ENCODE measurements around the gene GUK1.

GUK1 gene

DNA sequence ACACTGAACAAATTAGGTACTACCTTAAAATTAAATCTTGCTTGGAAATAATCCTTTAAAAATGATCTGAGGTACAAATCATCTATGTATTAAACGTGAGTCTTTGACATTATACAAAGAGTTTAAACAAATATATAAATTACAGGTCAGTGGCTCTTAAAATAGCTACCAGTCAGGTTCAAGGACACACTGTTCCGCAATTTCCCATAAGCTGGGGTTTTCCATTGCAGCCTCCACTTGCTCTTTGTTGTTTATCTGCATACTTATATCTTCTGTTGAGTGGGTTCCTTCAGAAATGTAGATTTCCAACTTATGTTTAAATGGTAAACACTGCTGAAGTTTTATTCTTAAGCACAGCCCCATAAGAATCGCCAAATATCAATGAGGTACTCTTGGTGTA, 25.3 kb upstream of the GUK1 start:
- H3K9me3 ChIP-seq (ENCODE audit: control insufficient read depth, low read length) = peaks cover 3% of the 10 kb centered on the region
- H3K4me3 ChIP-seq (ENCODE audit: low read length) = no peak overlapping the region
- no peak overlapping the region for H3K9ac ChIP-seq (ENCODE audit: low read length)
- no peaks in the 10 kb centered on the region for H3K36me3 ChIP-seq (ENCODE audit: control insufficient read depth, insufficient read depth, low read length, severe bottlenecking)
- no peak for DNase-seq (ENCODE audit: low read depth)
- H3K4me1 ChIP-seq (ENCODE audit: control insufficient read depth, insufficient read depth, low read length) = peaks cover 15% of the 10 kb centered on the region
- no peaks in the 10 kb centered on the region for H3K27me3 ChIP-seq (replicated peaks; ENCODE audit: control insufficient read depth, insufficient read depth, low read length)

DNA sequence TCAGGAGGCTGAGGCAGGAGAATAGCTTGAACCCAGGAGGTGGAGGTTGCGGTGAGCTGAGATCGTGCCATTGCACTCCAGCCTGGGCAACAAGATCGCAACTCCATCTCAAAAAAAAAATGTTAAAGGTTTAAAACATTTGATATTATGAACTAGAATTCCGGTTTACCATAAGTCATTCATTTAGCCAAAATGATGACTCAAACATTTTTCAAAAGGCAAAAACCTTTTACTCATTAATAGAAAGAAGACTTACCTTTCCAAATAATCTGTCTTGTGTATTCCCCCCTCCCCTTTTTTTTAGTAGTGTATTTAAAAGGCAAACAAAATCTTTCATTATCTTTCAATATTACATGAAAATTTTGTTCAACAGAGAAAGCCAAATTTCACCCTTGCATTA, 22.7 kb upstream of the GUK1 start:
- no peak overlapping the region for H3K9ac ChIP-seq (ENCODE audit: low read length)
- H3K4me1 ChIP-seq (ENCODE audit: control insufficient read depth, insufficient read depth, low read length) = peaks cover 27% of the 10 kb centered on the region
- DNase-seq (ENCODE audit: low read depth) = no peak
- no peaks in the 10 kb centered on the region for H3K36me3 ChIP-seq (ENCODE audit: control insufficient read depth, insufficient read depth, low read length, severe bottlenecking)
- H3K4me3 ChIP-seq (ENCODE audit: low read length) = no peak overlapping the region
- no peaks in the 10 kb centered on the region for H3K27me3 ChIP-seq (replicated peaks; ENCODE audit: control insufficient read depth, insufficient read depth, low read length)
- H3K9me3 ChIP-seq (ENCODE audit: control insufficient read depth, low read length) = peaks cover 3% of the 10 kb centered on the region

DNA sequence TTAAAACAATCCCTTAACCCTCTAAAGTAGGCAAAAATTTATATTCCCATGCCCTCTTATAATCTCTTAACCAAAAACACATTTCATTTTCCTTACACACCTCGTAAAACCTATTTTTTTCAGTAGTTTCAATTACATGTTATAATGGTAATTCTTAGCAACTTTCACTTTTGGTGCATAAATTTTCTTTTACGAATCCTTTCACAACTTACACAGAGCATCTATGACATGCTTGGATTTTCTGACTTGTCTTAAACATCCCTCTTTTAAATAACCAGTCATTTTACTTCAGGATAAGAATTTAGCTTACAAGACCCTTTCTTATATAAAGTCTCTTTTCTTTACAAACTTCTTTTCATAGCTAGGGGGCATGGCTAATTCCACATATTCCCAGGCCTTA, 22.0 kb upstream of the GUK1 start:
- Histone ChIP-seq H3K27me3 (replicated peaks; ENCODE audit: control insufficient read depth, insufficient read depth, low read length) (no peaks in the 10 kb centered on the region), H3K4me1 (ENCODE audit: control insufficient read depth, insufficient read depth, low read length) (peaks cover 27% of the 10 kb centered on the region), H3K9me3 (ENCODE audit: control insufficient read depth, low read length) (peaks cover 3% of the 10 kb centered on the region), H3K9ac (ENCODE audit: low read length) (no peak overlapping the region), H3K36me3 (ENCODE audit: control insufficient read depth, insufficient read depth, low read length, severe bottlenecking) (no peaks in the 10 kb centered on the region), H3K4me3 (ENCODE audit: low read length) (no peak overlapping the region)
- DNase-seq (ENCODE audit: low read depth) = no peak

DNA sequence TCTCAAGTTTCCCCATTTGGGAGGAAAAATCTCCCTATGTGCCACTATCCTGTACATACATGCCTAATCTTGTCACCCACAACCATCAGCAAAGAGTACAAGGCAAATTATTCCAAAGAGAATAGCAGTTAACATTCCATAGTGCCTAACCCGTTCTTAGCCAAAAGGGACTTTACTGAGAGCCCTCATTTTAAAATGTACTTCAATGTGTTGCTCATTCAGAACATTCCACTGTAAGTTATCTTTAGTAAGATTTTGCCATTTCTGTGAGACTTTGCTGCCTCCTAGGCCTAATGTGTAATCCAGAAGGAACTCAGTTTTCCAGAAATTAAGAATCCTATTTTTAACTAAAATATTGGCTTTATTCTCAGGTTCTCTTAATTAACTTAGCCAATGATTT, 19.7 kb upstream of the GUK1 start:
- peaks cover 30% of the 10 kb centered on the region for H3K4me1 ChIP-seq (ENCODE audit: control insufficient read depth, insufficient read depth, low read length)
- peaks cover 3% of the 10 kb centered on the region for H3K9me3 ChIP-seq (ENCODE audit: control insufficient read depth, low read length)
- no peaks in the 10 kb centered on the region for H3K27me3 ChIP-seq (replicated peaks; ENCODE audit: control insufficient read depth, insufficient read depth, low read length)
- H3K36me3 ChIP-seq (ENCODE audit: control insufficient read depth, insufficient read depth, low read length, severe bottlenecking) = no peaks in the 10 kb centered on the region
- H3K4me3 ChIP-seq (ENCODE audit: low read length) = peak overlapping the region; percentile 31
- DNase-seq (ENCODE audit: low read depth) = peak; percentile 45
- peak overlapping the region; percentile 77 for H3K9ac ChIP-seq (ENCODE audit: low read length)

DNA sequence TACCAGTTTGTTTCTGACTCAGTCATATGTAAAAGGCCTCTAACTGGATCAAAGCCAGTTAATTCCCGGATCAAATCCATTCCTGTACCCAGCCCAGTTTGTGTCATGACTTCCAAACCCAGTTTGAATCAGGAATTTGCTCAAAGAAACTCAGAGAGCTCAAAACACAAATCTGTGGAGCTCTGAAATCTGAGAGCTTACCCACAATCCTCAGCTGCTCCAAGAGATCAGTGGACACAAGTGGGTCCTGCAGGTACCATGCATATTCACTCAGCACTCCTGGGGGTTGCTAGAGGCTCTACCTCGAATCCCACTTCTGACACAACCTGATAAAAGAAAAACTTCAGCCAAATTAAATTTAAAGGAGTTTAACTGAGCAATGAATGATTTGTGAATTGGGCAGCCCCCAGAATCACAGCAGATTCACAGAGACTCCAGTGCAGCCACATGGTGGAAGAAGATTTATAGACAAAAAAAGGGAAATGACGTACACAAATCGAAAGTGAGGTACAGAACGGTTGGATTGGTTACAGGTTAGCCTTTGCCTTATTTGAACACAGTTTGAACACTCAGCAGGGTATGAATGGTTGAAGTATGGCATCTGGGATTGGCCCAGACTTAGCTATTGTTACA, 19.1 kb upstream of the GUK1 start:
- peak; percentile 34 for DNase-seq (ENCODE audit: low read depth)
- H3K27me3 ChIP-seq (replicated peaks; ENCODE audit: control insufficient read depth, insufficient read depth, low read length) = no peaks in the 10 kb centered on the region
- H3K4me1 ChIP-seq (ENCODE audit: control insufficient read depth, insufficient read depth, low read length) = peaks cover 36% of the 10 kb centered on the region
- no peaks in the 10 kb centered on the region for H3K36me3 ChIP-seq (ENCODE audit: control insufficient read depth, insufficient read depth, low read length, severe bottlenecking)
- no peak overlapping the region for H3K4me3 ChIP-seq (ENCODE audit: low read length)
- H3K9me3 ChIP-seq (ENCODE audit: control insufficient read depth, low read length) = peaks cover 3% of the 10 kb centered on the region
- H3K9ac ChIP-seq (ENCODE audit: low read length) = peak overlapping the region; percentile 77

DNA sequence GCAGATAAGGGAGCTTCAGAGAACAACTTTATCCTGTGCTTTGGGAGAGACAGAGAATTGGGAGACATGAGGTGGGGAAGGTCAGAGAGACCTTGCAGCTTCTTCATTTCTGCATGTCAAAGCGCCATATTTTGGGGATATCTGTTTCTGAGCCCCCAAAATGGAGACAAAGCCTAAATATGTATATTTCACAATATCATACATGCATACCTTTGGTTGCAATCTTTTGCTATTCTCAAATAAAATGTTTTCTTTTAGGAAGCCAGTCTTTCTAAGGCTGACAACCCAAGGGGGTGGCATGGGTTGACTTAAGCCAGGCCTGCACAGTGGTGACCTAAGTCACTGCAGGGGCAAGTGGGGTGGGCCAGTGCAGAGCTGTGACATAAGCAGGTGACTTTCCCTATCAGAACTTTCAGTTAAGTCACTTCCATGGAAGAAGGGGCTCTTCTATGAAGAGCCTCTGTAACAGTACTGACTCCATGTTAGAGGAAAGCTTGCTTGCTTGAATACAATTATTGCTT, 17.1 kb upstream of the GUK1 start:
- DNase-seq (ENCODE audit: low read depth) = no peak
- H3K9ac ChIP-seq (ENCODE audit: low read length) = no peak overlapping the region
- H3K4me3 ChIP-seq (ENCODE audit: low read length) = no peak overlapping the region
- peaks cover 49% of the 10 kb centered on the region for H3K4me1 ChIP-seq (ENCODE audit: control insufficient read depth, insufficient read depth, low read length)
- no peaks in the 10 kb centered on the region for H3K36me3 ChIP-seq (ENCODE audit: control insufficient read depth, insufficient read depth, low read length, severe bottlenecking)
- H3K27me3 ChIP-seq (replicated peaks; ENCODE audit: control insufficient read depth, insufficient read depth, low read length) = no peaks in the 10 kb centered on the region
- peaks cover 2% of the 10 kb centered on the region for H3K9me3 ChIP-seq (ENCODE audit: control insufficient read depth, low read length)

DNA sequence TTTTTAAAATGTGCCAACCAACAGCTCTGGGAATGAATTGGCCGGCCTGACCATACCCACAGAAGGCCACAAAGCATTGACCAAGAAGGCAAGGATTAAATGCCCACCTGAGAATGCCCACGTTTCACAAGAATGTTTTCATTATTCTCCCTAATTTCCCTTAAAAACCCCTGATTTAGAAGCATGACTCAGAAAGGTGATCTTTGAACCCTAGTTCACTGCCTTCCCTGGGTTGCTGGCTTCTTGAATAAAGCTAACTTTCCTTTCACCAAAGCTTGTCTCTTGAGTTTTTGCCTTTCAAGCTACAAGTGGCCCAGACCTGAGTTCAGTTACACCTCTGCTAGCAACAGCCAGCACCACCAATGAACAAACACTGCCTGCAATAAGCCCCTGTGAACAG, 16.6 kb upstream of the GUK1 start:
- no peak for DNase-seq (ENCODE audit: low read depth)
- Histone ChIP-seq H3K4me1 (ENCODE audit: control insufficient read depth, insufficient read depth, low read length) (peaks cover 49% of the 10 kb centered on the region), H3K36me3 (ENCODE audit: control insufficient read depth, insufficient read depth, low read length, severe bottlenecking) (no peaks in the 10 kb centered on the region), H3K9ac (ENCODE audit: low read length) (no peak overlapping the region), H3K27me3 (replicated peaks; ENCODE audit: control insufficient read depth, insufficient read depth, low read length) (no peaks in the 10 kb centered on the region), H3K4me3 (ENCODE audit: low read length) (no peak overlapping the region), H3K9me3 (ENCODE audit: control insufficient read depth, low read length) (no peaks in the 10 kb centered on the region)

DNA sequence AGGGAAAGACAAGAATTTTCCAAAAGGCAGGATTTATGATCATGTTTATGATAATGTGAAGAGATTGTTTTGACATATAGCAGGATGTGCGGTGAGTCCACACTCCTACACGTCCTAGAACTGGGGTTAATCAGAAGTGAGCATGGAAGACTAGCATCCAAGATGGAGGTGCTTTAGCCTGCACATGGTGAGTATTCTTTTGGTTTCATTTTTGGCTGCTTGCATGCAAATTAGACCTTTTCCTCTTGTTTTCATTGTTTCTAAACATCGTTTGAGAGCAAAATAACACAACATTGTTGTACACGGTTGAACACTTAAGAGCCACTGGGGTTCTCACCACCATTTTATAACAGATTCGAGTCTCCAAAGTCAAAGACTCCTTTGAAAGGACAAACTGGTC, 14.9 kb upstream of the GUK1 start:
- Histone ChIP-seq H3K27me3 (replicated peaks; ENCODE audit: control insufficient read depth, insufficient read depth, low read length) (no peaks in the 10 kb centered on the region), H3K9me3 (ENCODE audit: control insufficient read depth, low read length) (no peaks in the 10 kb centered on the region), H3K4me1 (ENCODE audit: control insufficient read depth, insufficient read depth, low read length) (peaks cover 35% of the 10 kb centered on the region), H3K36me3 (ENCODE audit: control insufficient read depth, insufficient read depth, low read length, severe bottlenecking) (no peaks in the 10 kb centered on the region), H3K4me3 (ENCODE audit: low read length) (no peak overlapping the region), H3K9ac (ENCODE audit: low read length) (no peak overlapping the region)
- no peak for DNase-seq (ENCODE audit: low read depth)

DNA sequence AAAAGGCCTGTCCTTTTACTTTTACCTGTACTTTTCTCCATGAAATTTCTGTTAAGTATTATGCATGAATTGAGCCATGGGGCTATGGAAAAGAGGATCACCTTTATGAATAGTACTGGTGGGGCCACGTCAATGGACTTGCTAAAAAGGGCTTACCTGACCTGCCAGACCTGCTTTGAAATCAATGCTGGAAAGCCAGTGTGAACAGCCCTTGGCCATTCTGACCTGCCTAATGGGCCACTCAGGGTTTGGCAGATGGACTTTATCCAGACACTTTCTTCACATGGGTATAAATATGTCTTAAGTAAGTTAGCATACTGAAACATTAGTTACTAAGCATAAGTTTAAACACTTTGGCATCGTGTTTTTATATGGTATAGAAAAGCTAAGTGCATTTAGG, 8.3 kb upstream of the GUK1 start:
- Histone ChIP-seq H3K9ac (ENCODE audit: low read length) (no peak overlapping the region), H3K36me3 (ENCODE audit: control insufficient read depth, insufficient read depth, low read length, severe bottlenecking) (no peaks in the 10 kb centered on the region), H3K4me3 (ENCODE audit: low read length) (no peak overlapping the region), H3K9me3 (ENCODE audit: control insufficient read depth, low read length) (no peaks in the 10 kb centered on the region), H3K4me1 (ENCODE audit: control insufficient read depth, insufficient read depth, low read length) (peaks cover 5% of the 10 kb centered on the region), H3K27me3 (replicated peaks; ENCODE audit: control insufficient read depth, insufficient read depth, low read length) (peaks cover 15% of the 10 kb centered on the region)
- no peak for DNase-seq (ENCODE audit: low read depth)

DNA sequence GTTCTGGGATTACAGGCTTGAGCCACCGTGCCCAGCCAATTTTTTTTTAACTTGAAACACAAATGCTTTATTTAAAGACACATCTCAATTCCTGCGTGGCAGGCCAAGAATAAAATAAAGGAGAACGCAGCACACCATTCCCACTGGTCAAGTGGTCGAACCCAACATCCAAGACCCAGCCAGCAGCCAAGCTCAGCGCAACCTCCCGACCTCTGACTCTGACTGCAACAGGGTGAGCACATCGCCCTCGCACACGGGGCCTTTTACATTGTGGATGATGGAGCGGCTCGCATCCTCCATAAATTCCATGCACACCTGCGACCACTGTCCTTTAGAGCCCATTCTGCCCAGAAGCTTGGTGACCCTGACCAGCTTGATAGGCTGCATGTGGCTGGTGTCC, 5.5 kb upstream of the GUK1 start:
- no peak for DNase-seq (ENCODE audit: low read depth)
- no peak overlapping the region for H3K4me3 ChIP-seq (ENCODE audit: low read length)
- no peak overlapping the region for H3K9ac ChIP-seq (ENCODE audit: low read length)
- H3K9me3 ChIP-seq (ENCODE audit: control insufficient read depth, low read length) = no peaks in the 10 kb centered on the region
- no peaks in the 10 kb centered on the region for H3K36me3 ChIP-seq (ENCODE audit: control insufficient read depth, insufficient read depth, low read length, severe bottlenecking)
- no peaks in the 10 kb centered on the region for H3K4me1 ChIP-seq (ENCODE audit: control insufficient read depth, insufficient read depth, low read length)
- H3K27me3 ChIP-seq (replicated peaks; ENCODE audit: control insufficient read depth, insufficient read depth, low read length) = peaks cover 20% of the 10 kb centered on the region

DNA sequence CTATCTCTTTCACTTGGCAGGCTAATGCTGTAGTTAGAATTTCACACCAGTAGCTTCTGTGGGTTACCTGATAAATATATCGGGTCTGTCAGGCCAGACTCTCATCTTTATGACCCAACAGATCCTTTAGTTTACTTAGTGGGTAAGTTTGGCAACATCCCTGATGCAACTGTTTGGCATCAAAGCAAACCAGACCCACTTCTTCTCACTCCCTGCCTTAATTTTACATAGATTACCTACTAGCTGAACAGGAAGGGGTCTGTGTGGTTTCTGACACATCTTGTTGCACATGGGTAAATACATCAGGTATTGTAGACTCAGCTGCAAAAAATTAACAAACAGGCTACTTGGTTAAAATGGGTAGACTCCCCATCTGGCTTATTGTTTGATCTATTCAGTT, 3.2 kb upstream of the GUK1 start:
- Histone ChIP-seq H3K27me3 (replicated peaks; ENCODE audit: control insufficient read depth, insufficient read depth, low read length) (peaks cover 20% of the 10 kb centered on the region), H3K9ac (ENCODE audit: low read length) (no peak overlapping the region), H3K9me3 (ENCODE audit: control insufficient read depth, low read length) (no peaks in the 10 kb centered on the region), H3K36me3 (ENCODE audit: control insufficient read depth, insufficient read depth, low read length, severe bottlenecking) (no peaks in the 10 kb centered on the region), H3K4me3 (ENCODE audit: low read length) (no peak overlapping the region), H3K4me1 (ENCODE audit: control insufficient read depth, insufficient read depth, low read length) (peaks cover 11% of the 10 kb centered on the region)
- DNase-seq (ENCODE audit: low read depth) = no peak

DNA sequence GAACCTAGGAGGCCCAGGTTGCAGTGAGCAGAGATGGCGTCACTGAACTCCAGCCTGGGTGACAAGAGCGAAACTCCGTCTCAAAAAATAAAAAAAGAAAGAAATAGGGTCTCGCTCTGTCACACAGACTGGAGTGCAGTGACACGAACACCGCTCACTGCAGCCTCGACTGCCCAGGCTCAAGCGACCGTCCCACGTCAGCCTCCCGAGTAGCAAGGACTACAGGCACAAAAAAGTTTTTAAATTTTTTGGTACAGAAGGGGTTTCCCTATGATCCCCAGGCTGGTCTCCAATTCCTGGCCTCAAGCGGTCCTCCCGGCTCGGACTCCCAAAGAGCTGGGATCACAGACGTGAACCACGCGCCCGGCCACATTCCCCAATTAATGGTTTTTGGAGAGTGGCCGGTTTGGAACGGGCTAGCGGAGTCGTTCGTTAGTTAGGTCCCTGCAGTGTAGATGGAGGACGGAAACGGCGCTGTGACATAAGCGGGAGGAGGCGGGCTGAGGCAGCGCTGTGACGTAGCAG, 611 bp upstream of the GUK1 start:
- Histone ChIP-seq H3K4me1 (ENCODE audit: control insufficient read depth, insufficient read depth, low read length) (peaks cover 31% of the 10 kb centered on the region), H3K9me3 (ENCODE audit: control insufficient read depth, low read length) (no peaks in the 10 kb centered on the region), H3K9ac (ENCODE audit: low read length) (peak overlapping the region; percentile 98), H3K36me3 (ENCODE audit: control insufficient read depth, insufficient read depth, low read length, severe bottlenecking) (no peaks in the 10 kb centered on the region), H3K27me3 (replicated peaks; ENCODE audit: control insufficient read depth, insufficient read depth, low read length) (peaks cover 15% of the 10 kb centered on the region), H3K4me3 (ENCODE audit: low read length) (peak overlapping the region; percentile 97)
- no peak for DNase-seq (ENCODE audit: low read depth)

All from adipocyte (in vitro differentiated cells).